Transverse colon (tissue), 4 donors: ENCODE measurements around the gene RPS5. TPM values are rescaled to one million over a fixed set of nuclear protein-coding genes. Genes with fewer than 3 reads are reported as not detected.

ENCODE experiments used
- DNase-seq: peaks from one replicate; pipeline ENCODE4 v3.0.0-alpha.2; 2019
- H3K27ac ChIP-seq, 4 donors: fragments of 200-600 bp; sonication (generic); 2 replicates each; pipeline ENCODE4 v1.5.1; 2016 to 2018; ENCODE audit warnings: inconsistent platforms in 4 of 4
- H3K27me3 ChIP-seq: fragments of 200-600 bp; sonication (generic); 2 replicates; pipeline ENCODE4 v1.5.1; 2017; ENCODE audit warnings: inconsistent platforms
- H3K36me3 ChIP-seq, 4 donors: fragments of 200-600 bp; sonication (generic); 2 replicates each; pipeline ENCODE4 v1.5.1; 2017 to 2019; ENCODE audit warnings: inconsistent platforms in 4 of 4
- H3K4me1 ChIP-seq, 4 donors: fragments of 200-600 bp; sonication (generic); 2 replicates each; pipeline ENCODE4 v1.5.1; 2017 to 2020; ENCODE audit warnings: inconsistent platforms in 4 of 4
- H3K4me3 ChIP-seq, 4 donors: fragments of 200-600 bp; sonication (generic); 1 replicate in 1 of 4; 2 replicates in 3 of 4; pipeline versions ENCODE4 v1.5.1 to v1.6.1; 2017 to 2019; ENCODE audit warnings: inconsistent platforms in 4 of 4
- H3K9me3 ChIP-seq, 2 donors: fragments of 200-600 bp; sonication (generic); 2 replicates each; pipeline ENCODE4 v1.5.1; 2017 to 2019; ENCODE audit warnings: inconsistent platforms in 2 of 2
- EP300 ChIP-seq: sonication (generic); formaldehyde crosslinking; IDR thresholded peaks from one replicate; pipeline ENCODE4 v1.6.1; 2017; ENCODE audit warnings: antibody characterized with exemption, low read depth
- POLR2A ChIP-seq: fragments of 450-650 bp; IDR thresholded peaks from one replicate; pipeline ENCODE4 v1.6.1; 2016; ENCODE audit warnings: antibody characterized with exemption, mild to moderate bottlenecking, moderate library complexity
- POLR2AphosphoS5 ChIP-seq, 3 donors: sonication (generic); formaldehyde crosslinking; IDR thresholded peaks; one replicate each; pipeline ENCODE4 v1.6.1; 2016; ENCODE audit warnings: antibody characterized with exemption in 3 of 3
- WGBS, 2 donors: methylation state at CpG; one replicate each; pipeline ENCODE4 v1.1.5; 2018; ENCODE audit warnings: low coverage in 1 of 2; 5-methylcytosine and 5-hydroxymethylcytosine counted together
- in situ Hi-C, 4 donors: fragments of 200-750 bp; cut with MboI; loops; one replicate each; pipeline versions ENCODE4 v1.15.0 to v1.15.1; 2017; ENCODE audit warnings: low sequenced_read_pairs in 3 of 4, low pct_ligation_motif_present in 1 of 4, low pct_unique_long_range_greater_than_20kb in 1 of 4
- intact Hi-C: fragments of 100-400 bp; cut with DNase I; formaldehyde crosslinking; loops from one replicate; pipeline ENCODE4 v1.15.1; 2023; ENCODE audit warnings: low total_unique reads
- total RNA-seq, 4 donors: library from RNA; depleted of rRNA; stranded (reverse); fragments of >200 nt; gene quantifications; one replicate each; pipeline ENCODE4 v1.1.0, GENCODE V29; 2016
- TF ChIP-seq, protein P1 (sequence below), 5 experiments: fragments of 200-600 bp in 3 of 5; fragments of 450-650 bp in 2 of 5; sonication (generic) in 3 of 5; IDR thresholded peaks; 1 replicate in 2 of 5; 2 replicates in 3 of 5; pipeline ENCODE4 v1.5.1; 2016 to 2017; ENCODE audit warnings: antibody characterized with exemption in 5 of 5, inconsistent platforms in 3 of 5, mild to moderate bottlenecking in 2 of 5, moderate library complexity in 1 of 5

Gene RPS5
- total RNA-seq, 4 donors from 2014 or later, result 513 to 1,129 (median 743) TPM

DNA sequence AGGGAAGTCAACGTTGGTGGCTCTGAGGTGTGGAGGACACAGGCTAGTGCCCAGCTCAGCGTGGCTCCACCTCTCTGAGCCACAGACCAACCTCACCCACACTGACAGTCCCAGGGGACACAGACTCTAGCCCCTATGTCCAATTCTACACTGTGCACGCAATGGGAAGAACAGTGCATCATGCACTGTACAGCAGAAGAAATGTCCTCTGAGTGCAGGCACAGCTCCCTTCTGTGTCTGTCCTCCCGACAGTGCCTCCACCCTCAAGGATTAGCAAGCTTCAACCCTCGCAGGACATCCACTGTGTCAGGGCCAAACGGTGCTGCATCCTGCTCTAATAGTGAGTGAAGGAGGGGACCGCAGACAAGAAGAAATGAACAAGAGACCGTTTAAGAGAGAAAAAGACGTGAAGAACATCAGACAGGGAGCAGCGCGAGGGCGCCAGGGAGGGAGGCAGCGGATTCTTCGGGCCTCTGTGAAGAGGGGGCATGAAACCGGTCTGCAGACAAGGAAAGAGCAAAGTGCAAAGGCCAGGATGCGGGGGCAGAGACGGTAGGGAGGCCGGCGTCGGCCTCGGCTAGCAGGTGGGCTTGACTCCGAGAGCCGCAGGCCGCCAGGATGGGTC is 6.9 kb upstream of the RPS5 start:
- 4% methylated on average over 5 to 24 of the region's 24 CpGs for WGBS, 2 donors
- Histone ChIP-seq H3K4me1 (peaks cover 9 to 21% (median 17%) of the 10 kb centered on the region in 4 donors), H3K27me3 (no peaks in the 10 kb centered on the region), H3K36me3 (no peaks in the 10 kb centered on the region), H3K27ac (peak overlapping the region; percentile 94 to 96 (median 94)), H3K9me3 (no peaks in the 10 kb centered on the region), H3K4me3 (peak overlapping the region; percentile 33 to 89 (median 74))
- TF ChIP-seq, protein P1, sequence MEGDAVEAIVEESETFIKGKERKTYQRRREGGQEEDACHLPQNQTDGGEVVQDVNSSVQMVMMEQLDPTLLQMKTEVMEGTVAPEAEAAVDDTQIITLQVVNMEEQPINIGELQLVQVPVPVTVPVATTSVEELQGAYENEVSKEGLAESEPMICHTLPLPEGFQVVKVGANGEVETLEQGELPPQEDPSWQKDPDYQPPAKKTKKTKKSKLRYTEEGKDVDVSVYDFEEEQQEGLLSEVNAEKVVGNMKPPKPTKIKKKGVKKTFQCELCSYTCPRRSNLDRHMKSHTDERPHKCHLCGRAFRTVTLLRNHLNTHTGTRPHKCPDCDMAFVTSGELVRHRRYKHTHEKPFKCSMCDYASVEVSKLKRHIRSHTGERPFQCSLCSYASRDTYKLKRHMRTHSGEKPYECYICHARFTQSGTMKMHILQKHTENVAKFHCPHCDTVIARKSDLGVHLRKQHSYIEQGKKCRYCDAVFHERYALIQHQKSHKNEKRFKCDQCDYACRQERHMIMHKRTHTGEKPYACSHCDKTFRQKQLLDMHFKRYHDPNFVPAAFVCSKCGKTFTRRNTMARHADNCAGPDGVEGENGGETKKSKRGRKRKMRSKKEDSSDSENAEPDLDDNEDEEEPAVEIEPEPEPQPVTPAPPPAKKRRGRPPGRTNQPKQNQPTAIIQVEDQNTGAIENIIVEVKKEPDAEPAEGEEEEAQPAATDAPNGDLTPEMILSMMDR (IDR thresholded peaks at IDR 0.05), result no peak
- TF ChIP-seq EP300, result no peak
- no peak for TF ChIP-seq POLR2AphosphoS5 (IDR thresholded peaks at IDR 0.05)
- TF ChIP-seq POLR2A, result no peak
- intact Hi-C loops, result no loop called here
- in situ Hi-C loops, result no loop called here
- DNase-seq, result no peak

DNA sequence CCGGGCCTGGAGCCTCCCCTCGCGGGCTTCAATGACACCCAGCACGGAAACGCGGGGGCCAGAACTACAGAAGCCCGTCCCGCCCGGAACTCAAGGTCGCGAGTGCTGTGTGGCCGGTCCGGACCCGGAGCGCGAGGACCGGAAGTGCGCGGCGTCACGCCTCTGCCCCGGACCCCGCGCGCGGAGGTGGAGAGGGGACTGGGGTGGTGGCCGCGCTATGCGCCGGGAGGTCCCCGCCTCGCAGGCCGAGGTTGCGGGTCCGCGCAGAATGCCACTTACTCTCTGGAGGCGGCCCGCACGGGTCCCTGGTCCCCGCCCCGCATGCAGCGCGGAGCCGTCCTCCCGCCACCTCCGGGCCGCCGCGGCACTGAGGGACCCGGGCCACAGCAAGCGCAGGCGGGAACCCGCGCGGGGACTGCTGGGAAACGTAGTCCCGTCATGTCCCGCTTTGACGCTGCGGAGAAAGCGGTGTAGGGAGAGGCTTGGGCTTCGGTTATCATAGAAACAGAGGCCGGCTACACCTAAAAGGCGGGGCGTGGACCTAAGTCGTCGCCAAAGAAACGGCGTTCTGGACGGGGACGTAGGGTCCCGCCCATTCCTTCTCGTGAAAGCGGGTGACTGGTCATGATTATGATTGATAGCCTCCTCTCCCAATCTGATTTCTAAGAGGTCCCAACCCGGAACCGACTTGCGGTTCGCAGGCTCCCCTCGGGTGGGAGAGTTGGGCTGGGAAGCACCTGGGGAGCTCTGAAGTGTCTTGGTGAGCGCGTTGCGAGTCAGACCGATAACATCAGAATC is 6.2 kb upstream of the RPS5 start, which contains the start of gene ZNF837:
Gene ZNF837 (minus strand): TSS at position 369 of the 798 bp plus-strand sequence. CDS start 11,698 bp downstream, outside the sequence.
- in situ Hi-C loops (no loop called here), intact Hi-C loops (no loop called here)
- Histone ChIP-seq H3K4me1 (peaks cover 15 to 28% (median 24%) of the 10 kb centered on the region in 4 donors), H3K36me3 (no peaks in the 10 kb centered on the region), H3K4me3 (peak within 1 kb of the TSS; percentile 43 to 89 (median 74)), H3K27me3 (no peaks in the 10 kb centered on the region), H3K27ac (peak within 1 kb of the TSS; percentile 94 to 96 (median 94)), H3K9me3 (no peaks in the 10 kb centered on the region)
- WGBS, 2 donors, result 0% methylated on average over 60 of the region's 83 CpGs; no CpG with 5 or more reads in 1 of the 2 donors
- TF ChIP-seq POLR2A, result peak; percentile 95
- peak; percentile 50 to 95 (median 92) for TF ChIP-seq POLR2AphosphoS5 (IDR thresholded peaks at IDR 0.05)
- TF ChIP-seq, protein P1 (IDR thresholded peaks at IDR 0.05), result peak in 1 of 5 experiments; percentile 35
- TF ChIP-seq EP300, result no peak
- peak; percentile 99 for DNase-seq

DNA sequence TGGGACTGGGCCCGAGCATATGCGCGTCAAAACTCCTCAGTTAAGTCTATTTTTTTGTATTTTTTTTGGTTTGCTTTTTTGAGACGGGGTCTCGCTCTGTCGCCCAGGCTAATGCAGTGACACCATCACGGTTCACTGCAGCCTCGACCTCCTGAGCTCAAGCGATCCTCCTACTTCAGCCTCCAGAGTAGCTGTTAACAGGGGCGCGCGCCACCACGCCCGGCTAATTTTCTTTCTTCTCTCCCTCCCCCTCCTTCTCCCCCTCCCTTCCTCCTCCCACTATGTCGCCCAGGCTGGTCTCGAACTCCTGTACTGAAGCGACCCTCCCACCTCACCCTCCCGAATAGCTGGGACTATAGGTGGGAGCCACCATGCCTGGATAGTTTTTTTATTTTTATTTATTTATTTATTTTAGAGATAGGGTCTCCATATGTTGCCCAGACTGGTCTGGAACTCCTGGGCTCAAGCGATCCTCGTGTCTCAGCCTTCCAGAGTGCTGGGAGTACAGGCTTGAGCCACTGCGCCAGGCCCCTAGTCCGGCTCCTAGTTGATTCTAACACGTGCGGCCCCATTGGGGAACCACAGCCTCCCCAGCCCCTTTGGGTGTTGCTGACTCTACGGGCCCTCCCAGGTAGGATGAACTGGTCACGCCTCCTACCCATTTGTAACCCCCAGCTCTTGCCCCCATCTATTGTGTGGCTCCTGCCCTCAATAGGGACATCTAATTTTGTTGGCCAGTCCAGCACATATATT is 5.4 kb upstream of the RPS5 start:
- in situ Hi-C loops, result no loop called here
- H3K4me1 ChIP-seq, result peaks cover 19 to 33% (median 30%) of the 10 kb centered on the region in 4 donors
- H3K9me3 ChIP-seq, result no peaks in the 10 kb centered on the region
- 7 to 30% methylated on average over 16 to 26 of the region's 26 CpGs for WGBS, 2 donors
- H3K27me3 ChIP-seq, result no peaks in the 10 kb centered on the region
- H3K4me3 ChIP-seq, result peak overlapping the region; percentile 43 to 89 (median 74)
- no peak for DNase-seq
- intact Hi-C loops, result no loop called here
- H3K27ac ChIP-seq, result peak overlapping the region; percentile 94 to 96 (median 94)
- H3K36me3 ChIP-seq, result no peaks in the 10 kb centered on the region
- no peak for TF ChIP-seq EP300
- TF ChIP-seq POLR2A, result no peak
- TF ChIP-seq, protein P1 (IDR thresholded peaks at IDR 0.05), result no peak
- TF ChIP-seq POLR2AphosphoS5 (IDR thresholded peaks at IDR 0.05), result no peak
